H9 (cell line): ENCODE data around the gene KRT8. TPM values are rescaled to one million over a fixed set of nuclear protein-coding genes. Genes with fewer than 3 reads are reported as not detected.

Experiments
- DNase-seq: peaks from one replicate; pipeline ENCODE4 v3.0.0-alpha.2; 2017
- H2AFZ ChIP-seq: one replicate; pipeline ENCODE4 v1.6.1; 2013; ENCODE audit warnings: mild to moderate bottlenecking, low read length, control low read depth, moderate library complexity
- H2AK5ac ChIP-seq: 2 replicates; pipeline ENCODE4 v1.6.1; 2013; ENCODE audit warnings: low read length, control low read depth, mixed read lengths; ENCODE audit not compliant: insufficient read length
- H2BK120ac ChIP-seq: one replicate; pipeline ENCODE4 v1.6.1; 2013; ENCODE audit warnings: low read depth, mild to moderate bottlenecking, low read length, control low read depth, inconsistent platforms; ENCODE audit not compliant: poor library complexity, severe bottlenecking
- H2BK12ac ChIP-seq: 2 replicates; pipeline ENCODE4 v1.6.1; 2013; ENCODE audit warnings: low read length, control low read depth, mixed read lengths, low read depth; ENCODE audit not compliant: insufficient read length
- H2BK15ac ChIP-seq: 2 replicates; pipeline ENCODE4 v1.6.1; 2013; ENCODE audit warnings: low read depth, low read length, control low read depth
- H2BK20ac ChIP-seq: one replicate; pipeline ENCODE4 v1.6.1; 2013; ENCODE audit warnings: low read depth, mild to moderate bottlenecking, low read length, control low read depth, inconsistent platforms; ENCODE audit not compliant: poor library complexity, severe bottlenecking
- H2BK5ac ChIP-seq: 2 replicates; pipeline ENCODE4 v1.6.1; 2013; ENCODE audit warnings: low read length, control low read depth, mixed read lengths; ENCODE audit not compliant: insufficient read length
- H3K14ac ChIP-seq: 2 replicates; pipeline ENCODE4 v1.6.1; 2013; ENCODE audit warnings: low read length, control low read depth; ENCODE audit not compliant: insufficient read depth
- H3K18ac ChIP-seq: 2 replicates; pipeline ENCODE4 v1.6.1; 2013; ENCODE audit warnings: low read depth, mild to moderate bottlenecking, mixed read lengths, low read length, control low read depth; ENCODE audit not compliant: insufficient read length
- H3K23ac ChIP-seq: 2 replicates; pipeline ENCODE4 v1.6.1; 2013; ENCODE audit warnings: low read length, control low read depth, mixed read lengths, low read depth; ENCODE audit not compliant: insufficient read length
- H3K23me2 ChIP-seq: 2 replicates; pipeline ENCODE4 v1.6.1; 2013; ENCODE audit warnings: low read depth, mild to moderate bottlenecking, mixed read lengths, low read length, control low read depth; ENCODE audit not compliant: insufficient read length, poor library complexity, severe bottlenecking
- H3K27ac ChIP-seq: 2 replicates; pipeline ENCODE4 v1.5.1; 2013; ENCODE audit warnings: low read length, control low read depth, mixed read lengths, low read depth; ENCODE audit not compliant: insufficient read length
- H3K27me3 ChIP-seq: 2 replicates; pipeline ENCODE4 v1.6.1; 2013; ENCODE audit warnings: low read length, control low read depth, inconsistent platforms; ENCODE audit not compliant: insufficient read depth
- H3K4ac ChIP-seq: 2 replicates; pipeline ENCODE4 v1.6.1; 2013; ENCODE audit warnings: low read depth, mild to moderate bottlenecking, control low read depth, inconsistent platforms, low read length, moderate library complexity
- H3K4me1 ChIP-seq: 2 replicates; pipeline ENCODE4 v1.6.1; 2013; ENCODE audit warnings: low read length, control low read depth, inconsistent platforms; ENCODE audit not compliant: insufficient read depth
- H3K4me2 ChIP-seq: 2 replicates; pipeline ENCODE4 v1.6.1; 2013; ENCODE audit warnings: low read length, control low read depth, mixed read lengths; ENCODE audit not compliant: insufficient read length, insufficient read depth
- H3K56ac ChIP-seq: 2 replicates; pipeline ENCODE4 v1.6.1; 2013; ENCODE audit warnings: low read depth, mild to moderate bottlenecking, mixed read lengths, low read length, control low read depth; ENCODE audit not compliant: insufficient read length
- H3K79me1 ChIP-seq: 2 replicates; pipeline ENCODE4 v1.6.1; 2013; ENCODE audit warnings: low read depth, mild to moderate bottlenecking, moderate library complexity, low read length, control low read depth, inconsistent platforms; ENCODE audit not compliant: insufficient read depth, poor library complexity, severe bottlenecking
- H3K79me2 ChIP-seq: 2 replicates; pipeline ENCODE4 v1.6.1; 2013; ENCODE audit warnings: low read length, control low read depth, inconsistent platforms; ENCODE audit not compliant: insufficient read depth
- H3K9ac ChIP-seq: 2 replicates; pipeline ENCODE4 v1.6.1; 2013; ENCODE audit warnings: low read length, control low read depth, mixed read lengths; ENCODE audit not compliant: insufficient read length; ENCODE audit errors: extremely low read depth
- H3K9me3 ChIP-seq: one replicate; pipeline ENCODE4 v1.6.1; 2013; ENCODE audit warnings: low read depth, low read length, inconsistent platforms; ENCODE audit not compliant: control insufficient read depth
- H3T11ph ChIP-seq: one replicate; pipeline ENCODE4 v1.6.1; 2013; ENCODE audit warnings: mild to moderate bottlenecking, low read length, control low read depth, inconsistent platforms
- H4K20me1 ChIP-seq: one replicate; pipeline ENCODE4 v1.6.1; 2013; ENCODE audit not compliant: control insufficient read depth, insufficient read length, insufficient read depth
- H4K5ac ChIP-seq: 2 replicates; pipeline ENCODE4 v1.6.1; 2013; ENCODE audit warnings: low read depth, mild to moderate bottlenecking, mixed read lengths, low read length, control low read depth; ENCODE audit not compliant: insufficient read length
- H4K8ac ChIP-seq: replicated peaks from 2 replicates; pipeline ENCODE4 v1.6.1; 2013; ENCODE audit warnings: low read length, control low read depth, mixed read lengths, low read depth; ENCODE audit not compliant: insufficient read length
- H4K91ac ChIP-seq: 2 replicates; pipeline ENCODE4 v1.6.1; 2013; ENCODE audit warnings: low read depth, mild to moderate bottlenecking, moderate library complexity, mixed read lengths, low read length, control low read depth; ENCODE audit not compliant: insufficient read length
- H3K27ac Mint-ChIP-seq, 3 experiments: 2 replicates in 2 of 3; 3 replicates in 1 of 3; pipeline ENCODE4 v1.8.0; 2020 to 2021; ENCODE audit warnings: mixed read lengths in 3 of 3, mild to moderate bottlenecking in 1 of 3, moderate library complexity in 1 of 3
- H3K27me3 Mint-ChIP-seq: 2 replicates; pipeline ENCODE4 v1.8.0; 2021; ENCODE audit warnings: low read depth, mild to moderate bottlenecking, moderate library complexity, mixed read lengths
- H3K36me3 Mint-ChIP-seq, 3 experiments: 2 replicates in 2 of 3; 3 replicates in 1 of 3; pipeline ENCODE4 v1.8.0; 2020 to 2021; ENCODE audit warnings: low read depth in 3 of 3, mixed read lengths in 3 of 3; ENCODE audit not compliant: insufficient read depth in 1 of 3
- H3K4me1 Mint-ChIP-seq, 2 experiments: 2 replicates each; pipeline ENCODE4 v1.8.0; 2020; ENCODE audit warnings: mixed read lengths in 2 of 2
- H3K4me3 Mint-ChIP-seq, 2 experiments: 2 replicates in 1 of 2; 3 replicates in 1 of 2; pipeline ENCODE4 v1.8.0; 2020 to 2021; ENCODE audit warnings: mild to moderate bottlenecking in 2 of 2, mixed read lengths in 2 of 2, moderate library complexity in 1 of 2
- H3K9me3 Mint-ChIP-seq, 2 experiments: 2 replicates in 1 of 2; 3 replicates in 1 of 2; pipeline ENCODE4 v1.8.0; 2020; ENCODE audit warnings: mild to moderate bottlenecking in 2 of 2, mixed read lengths in 2 of 2, moderate library complexity in 1 of 2
- CTCF ChIP-seq: fragments of 200-600 bp; sonication (generic); conservative IDR thresholded peaks from 3 replicates; pipeline ENCODE4 v1.8.0; 2021; ENCODE audit warnings: antibody characterized with exemption, mild to moderate bottlenecking
- WGBS: extraction: QIAGEN DNeasy Blood & Tissue Kit; methylation state at CpG from one replicate; pipeline ENCODE4 v1.1.7; 2013; ENCODE audit warnings: missing lambda C conversion rate, low lambda C conversion rate, mixed read lengths; ENCODE audit not compliant: insufficient read length; ENCODE audit errors: extremely low coverage; 5-methylcytosine and 5-hydroxymethylcytosine counted together
- total RNA-seq: library from RNA; stranded (reverse); gene quantifications from 2 replicates; pipeline ENCODE4 v1.2.1, GENCODE V29; 2021

Gene KRT8
- total RNA-seq, 1 experiment from 2014 or later = 244 TPM

GRCh38 chr12:52867152-52867551 lies 37.7 kb downstream of the KRT8 start:
- Histone ChIP-seq H4K91ac (no peak overlapping the region), H3K9ac (no peak overlapping the region), H4K5ac (no peak overlapping the region), H3K4me2 (no peak overlapping the region), H3K79me2 (no peaks in the 10 kb centered on the region), H3K56ac (no peak overlapping the region), H2BK5ac (no peak overlapping the region), H3K23me2 (no peaks in the 10 kb centered on the region), H3K9me3 (no peaks in the 10 kb centered on the region), H3K18ac (no peak overlapping the region), H4K20me1 (no peaks in the 10 kb centered on the region), H3K27ac (no peak overlapping the region), H3K4me1 (no peaks in the 10 kb centered on the region), H2BK20ac (no peak overlapping the region), H4K8ac (no peak overlapping the region), H2BK12ac (no peak overlapping the region), H2AK5ac (no peak overlapping the region), H3K79me1 (no peaks in the 10 kb centered on the region), H2BK15ac (no peak overlapping the region), H3K4ac (no peak overlapping the region), H3K23ac (no peak overlapping the region), H3K14ac (no peak overlapping the region), H3T11ph (no peak overlapping the region), H2AFZ (no peak overlapping the region), H2BK120ac (no peak overlapping the region), H3K27me3 (no peaks in the 10 kb centered on the region)
- Mint-ChIP-seq H3K4me3 (no peak overlapping the region), H3K4me1 (peaks cover 2 to 13% of the 10 kb centered on the region in 2 experiments), H3K9me3 (no peaks in the 10 kb centered on the region), H3K27me3 (peaks cover 17% of the 10 kb centered on the region), H3K36me3 (no peaks in the 10 kb centered on the region), H3K27ac (no peak overlapping the region)
- no peak for TF ChIP-seq CTCF
- no CpG with 5 or more reads among the region's 5 CpGs for WGBS
- no peak for DNase-seq
